WTC11 (cell line): Measurements from ENCODE around the gene SLC22A4.

Experiments used
- CTCF ChIP-seq: fragments of 200-600 bp; IDR thresholded peaks from 2 replicates; pipeline ENCODE4 v1.8.0; 2022; ENCODE audit warnings: antibody characterized with exemption
- E2F4 ChIP-seq: sonication (generic); formaldehyde crosslinking; IDR thresholded peaks from 2 replicates; pipeline ENCODE4 v1.8.1; 2022; ENCODE audit warnings: low read depth, mild to moderate bottlenecking, moderate library complexity, missing genetic modification reagents, borderline replicate concordance
- EMX1 ChIP-seq: fragments of 250-450 bp; sonication (Bioruptor Pico); IDR thresholded peaks from 2 replicates; pipeline ENCODE4 v1.8.0; 2021; ENCODE audit warnings: mild to moderate bottlenecking
- FOXJ3 ChIP-seq: sonication (generic); formaldehyde crosslinking; IDR thresholded peaks from 2 replicates; pipeline ENCODE4 v1.9.0; 2021; ENCODE audit warnings: missing genetic modification reagents, mild to moderate bottlenecking, borderline replicate concordance
- HMGXB4 ChIP-seq: sonication (generic); formaldehyde crosslinking; IDR thresholded peaks from 2 replicates; pipeline ENCODE4 v1.8.1; 2023; ENCODE audit warnings: mild to moderate bottlenecking, moderate library complexity, missing genetic modification reagents
- SMAD3 ChIP-seq: sonication (generic); formaldehyde crosslinking; IDR thresholded peaks from 2 replicates; pipeline ENCODE4 v1.8.0; 2022; ENCODE audit warnings: missing genetic modification reagents, mild to moderate bottlenecking, borderline replicate concordance
- SP1 ChIP-seq: sonication (generic); formaldehyde crosslinking; conservative IDR thresholded peaks from 2 replicates; pipeline ENCODE4 v1.8.1; 2022; ENCODE audit warnings: missing genetic modification reagents
- TP53 ChIP-seq: sonication (generic); formaldehyde crosslinking; IDR thresholded peaks from 2 replicates; pipeline ENCODE4 v1.8.1; 2023; ENCODE audit warnings: mild to moderate bottlenecking, missing genetic modification reagents

GRCh38 chr5:132272311-132273210 is 21.6 kb upstream of the SLC22A4 start:
- TF ChIP-seq TP53 (CRISPR knock-in tag): no peak
- TF ChIP-seq SP1 (CRISPR knock-in tag): no peak
- TF ChIP-seq CTCF: peak; percentile 85
- TF ChIP-seq E2F4 (CRISPR knock-in tag): no peak
- no peak for TF ChIP-seq SMAD3
- no peak for TF ChIP-seq EMX1 (CRISPR knock-in tag)
- no peak; the same call in 1 of the 2 replicates for TF ChIP-seq HMGXB4 (CRISPR knock-in tag)
- TF ChIP-seq FOXJ3 (CRISPR knock-in tag): no peak
